Glomerular visceral epithelial cell (primary cell): ENCODE data around the gene DICER1.
"Not testable (repeated sequence)": the region's sequence is repeated elsewhere in the genome, so short reads cannot be mapped to it uniquely, and the experiment has no call there.

Experiments
- DNase-seq: peaks from one replicate; pipeline ENCODE4 v3.0.0-alpha.2; 2016; ENCODE audit errors: extremely low spot score

The DICER1 gene, protein sequence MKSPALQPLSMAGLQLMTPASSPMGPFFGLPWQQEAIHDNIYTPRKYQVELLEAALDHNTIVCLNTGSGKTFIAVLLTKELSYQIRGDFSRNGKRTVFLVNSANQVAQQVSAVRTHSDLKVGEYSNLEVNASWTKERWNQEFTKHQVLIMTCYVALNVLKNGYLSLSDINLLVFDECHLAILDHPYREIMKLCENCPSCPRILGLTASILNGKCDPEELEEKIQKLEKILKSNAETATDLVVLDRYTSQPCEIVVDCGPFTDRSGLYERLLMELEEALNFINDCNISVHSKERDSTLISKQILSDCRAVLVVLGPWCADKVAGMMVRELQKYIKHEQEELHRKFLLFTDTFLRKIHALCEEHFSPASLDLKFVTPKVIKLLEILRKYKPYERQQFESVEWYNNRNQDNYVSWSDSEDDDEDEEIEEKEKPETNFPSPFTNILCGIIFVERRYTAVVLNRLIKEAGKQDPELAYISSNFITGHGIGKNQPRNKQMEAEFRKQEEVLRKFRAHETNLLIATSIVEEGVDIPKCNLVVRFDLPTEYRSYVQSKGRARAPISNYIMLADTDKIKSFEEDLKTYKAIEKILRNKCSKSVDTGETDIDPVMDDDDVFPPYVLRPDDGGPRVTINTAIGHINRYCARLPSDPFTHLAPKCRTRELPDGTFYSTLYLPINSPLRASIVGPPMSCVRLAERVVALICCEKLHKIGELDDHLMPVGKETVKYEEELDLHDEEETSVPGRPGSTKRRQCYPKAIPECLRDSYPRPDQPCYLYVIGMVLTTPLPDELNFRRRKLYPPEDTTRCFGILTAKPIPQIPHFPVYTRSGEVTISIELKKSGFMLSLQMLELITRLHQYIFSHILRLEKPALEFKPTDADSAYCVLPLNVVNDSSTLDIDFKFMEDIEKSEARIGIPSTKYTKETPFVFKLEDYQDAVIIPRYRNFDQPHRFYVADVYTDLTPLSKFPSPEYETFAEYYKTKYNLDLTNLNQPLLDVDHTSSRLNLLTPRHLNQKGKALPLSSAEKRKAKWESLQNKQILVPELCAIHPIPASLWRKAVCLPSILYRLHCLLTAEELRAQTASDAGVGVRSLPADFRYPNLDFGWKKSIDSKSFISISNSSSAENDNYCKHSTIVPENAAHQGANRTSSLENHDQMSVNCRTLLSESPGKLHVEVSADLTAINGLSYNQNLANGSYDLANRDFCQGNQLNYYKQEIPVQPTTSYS (N-terminal part only)

DNA sequence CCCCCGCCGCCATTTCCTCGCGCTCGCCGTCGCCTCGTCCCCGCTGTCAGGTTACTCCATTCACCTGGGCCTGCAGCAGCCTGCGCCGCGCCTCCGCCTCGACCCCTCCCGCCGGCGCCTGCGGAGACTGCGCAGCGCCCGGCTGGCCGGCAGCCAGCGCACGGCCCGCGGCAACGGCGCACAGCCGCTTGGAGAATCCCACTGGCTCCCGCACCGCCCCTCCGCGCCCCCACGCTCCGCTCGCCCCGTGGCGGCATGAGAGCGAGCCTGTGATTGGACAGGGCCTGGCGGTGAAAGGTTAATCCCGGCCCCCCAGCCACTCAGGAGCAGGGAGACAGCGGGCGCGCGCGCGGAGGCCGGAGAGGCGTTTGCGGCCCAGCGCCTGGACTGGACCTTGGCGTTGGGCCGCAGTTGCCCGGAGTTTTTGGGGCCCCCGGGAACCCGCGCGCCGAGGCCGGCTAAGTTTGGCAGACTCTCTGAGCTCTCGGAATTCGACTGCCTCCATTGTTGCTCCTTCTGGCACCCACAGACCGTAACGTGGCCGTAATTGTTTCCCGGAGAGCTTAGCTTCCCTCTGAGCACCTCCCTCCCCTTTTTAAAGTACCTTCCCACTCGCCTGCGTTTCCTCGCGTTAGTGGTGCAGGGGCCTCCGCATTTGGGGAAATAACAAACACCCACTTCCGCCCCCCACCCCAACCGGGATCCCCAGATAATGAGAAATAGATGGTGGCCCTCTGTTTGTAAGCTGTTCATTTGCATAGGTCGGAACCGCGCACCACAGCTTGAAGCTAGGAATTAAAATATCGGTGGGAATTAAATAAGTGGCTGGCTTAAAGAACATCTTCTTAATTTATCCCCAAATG, at the start of gene DICER1:
Gene DICER1, minus strand, starts transcription at position 203 of the 863 bp plus-strand sequence. CDS start 24,071 bp downstream, outside the sequence.
- DNase-seq: peak; percentile 95

DNA sequence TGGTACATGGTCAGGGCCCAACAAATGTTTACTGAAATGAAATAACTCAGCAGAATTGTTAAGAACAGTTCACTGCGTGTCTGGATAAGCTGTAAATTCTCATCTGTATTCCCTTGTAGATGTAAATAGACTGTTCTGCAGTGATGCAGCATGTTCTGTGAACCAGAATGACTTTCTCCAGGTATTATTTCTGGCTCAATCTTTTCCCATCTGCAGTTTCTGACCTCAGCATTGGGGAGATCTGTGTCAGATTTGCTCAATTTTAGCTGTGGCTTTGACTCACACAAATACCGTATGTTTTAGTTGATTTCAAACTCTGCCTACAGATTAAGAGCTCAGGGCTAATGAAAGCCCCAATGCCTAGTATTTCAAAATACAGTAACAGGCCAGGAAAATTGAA, 49.2 kb upstream of the DICER1 start:
- no peak for DNase-seq

DNA sequence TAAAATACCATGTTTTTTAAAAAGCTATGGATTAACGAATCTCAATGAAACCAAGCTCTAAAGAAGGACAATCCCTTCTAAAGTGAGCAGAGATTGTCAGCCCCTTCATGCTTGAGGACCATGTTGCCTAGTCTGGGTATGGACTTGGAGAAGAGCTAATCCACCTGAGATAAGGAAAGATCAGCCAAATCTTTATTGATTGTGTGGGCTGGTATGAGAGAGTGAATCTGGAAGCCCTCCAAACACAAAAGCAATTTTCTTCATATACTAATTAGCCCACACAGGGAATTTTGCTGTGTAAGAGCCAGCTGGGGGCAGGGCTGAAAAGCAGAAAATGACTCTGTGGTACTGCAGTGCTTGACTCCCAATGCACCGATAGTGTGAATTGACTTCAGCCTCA, 47.4 kb upstream of the DICER1 start:
- DNase-seq: no peak

DNA sequence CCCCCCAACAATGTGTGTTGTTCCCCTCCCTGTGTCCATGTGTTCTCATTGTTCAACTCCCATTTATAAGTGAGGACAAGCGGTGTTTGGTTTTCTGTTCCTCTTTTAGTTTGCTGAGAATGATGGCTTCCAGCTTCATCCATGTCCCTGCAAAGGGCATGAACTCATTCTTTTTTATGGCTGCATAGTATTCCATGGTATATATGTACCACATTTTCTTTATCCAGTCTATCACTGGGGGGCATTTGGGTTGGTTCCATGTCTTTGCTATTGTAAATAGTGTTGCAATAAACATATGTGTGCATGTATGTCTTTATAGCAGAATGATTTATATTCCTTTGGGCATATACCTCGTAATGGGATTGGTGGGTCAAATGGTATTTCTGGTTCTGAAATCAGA, 44.4 kb upstream of the DICER1 start:
- DNase-seq: not testable (repeated sequence)

DNA sequence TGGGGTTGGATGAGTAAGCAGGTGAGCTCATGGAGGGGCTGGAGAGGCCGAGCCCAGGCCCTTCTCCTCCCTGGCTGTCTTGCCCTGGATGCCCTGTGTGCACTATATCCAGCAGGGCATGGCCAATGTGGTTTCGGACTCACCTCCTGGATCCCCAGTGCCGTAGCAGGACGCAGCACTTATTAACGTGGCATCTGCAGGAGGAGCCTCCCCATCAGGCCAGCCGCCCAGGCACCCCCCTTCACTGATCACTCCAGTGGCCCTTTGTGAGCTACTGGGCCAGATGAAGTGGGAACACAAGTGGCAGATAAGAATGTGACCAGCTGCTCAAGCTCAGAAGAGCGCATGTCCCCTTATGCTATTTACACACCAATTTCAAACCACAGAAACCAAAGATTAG, 43.1 kb upstream of the DICER1 start:
- DNase-seq: peak; percentile 65

DNA sequence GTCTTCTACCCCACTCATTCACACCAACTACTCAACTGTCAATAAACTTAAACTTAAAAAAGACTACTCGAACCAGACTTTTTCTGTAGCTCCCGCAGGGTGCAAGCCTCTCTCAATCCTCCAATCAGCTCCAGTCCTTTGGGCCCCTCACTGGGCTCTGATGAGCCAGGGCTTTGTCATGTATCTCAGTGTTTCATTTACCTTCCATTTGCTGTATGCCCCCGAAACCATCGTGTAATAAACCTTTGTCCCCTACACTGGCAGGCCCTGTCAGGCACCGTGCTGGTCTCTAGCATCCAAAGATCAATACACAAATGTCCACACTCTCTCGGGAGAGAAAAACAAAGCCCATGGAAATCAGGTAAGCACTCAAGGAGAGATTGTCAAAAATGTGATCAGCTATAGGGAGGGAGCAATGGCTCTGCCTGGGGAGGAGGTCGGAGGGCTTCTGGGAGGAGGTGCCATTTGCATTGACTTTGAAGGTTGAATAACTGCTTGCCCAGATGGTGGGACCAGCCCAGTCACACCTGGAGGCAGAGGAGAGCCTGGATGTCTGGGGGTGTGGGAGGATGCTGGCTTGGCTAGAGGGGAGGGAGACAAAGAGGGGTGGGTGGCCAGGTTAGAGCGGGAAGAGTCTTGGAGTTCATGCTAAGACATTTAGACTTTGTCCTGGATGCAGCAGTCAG, 42.1 kb upstream of the DICER1 start:
- DNase-seq: no peak

DNA sequence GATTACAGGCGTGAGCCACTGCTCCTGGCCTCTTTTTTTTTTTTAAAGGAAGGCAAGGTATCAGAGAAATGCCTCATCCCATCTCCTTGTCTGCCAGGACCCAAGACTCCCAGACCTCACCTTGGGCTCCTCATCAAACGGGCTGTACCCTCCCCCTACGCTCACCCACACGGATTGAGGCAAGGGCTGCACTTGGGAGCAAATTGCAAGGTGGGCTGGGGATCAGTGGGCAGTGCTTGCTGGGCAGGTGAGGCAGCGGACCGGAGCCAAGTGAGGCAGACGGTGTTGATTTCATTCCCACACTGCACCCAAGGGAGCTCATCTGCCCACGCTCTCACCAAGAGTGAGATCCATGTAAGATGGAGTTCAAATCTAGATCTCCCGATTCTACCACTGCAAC, 41.0 kb upstream of the DICER1 start:
- no peak for DNase-seq

DNA sequence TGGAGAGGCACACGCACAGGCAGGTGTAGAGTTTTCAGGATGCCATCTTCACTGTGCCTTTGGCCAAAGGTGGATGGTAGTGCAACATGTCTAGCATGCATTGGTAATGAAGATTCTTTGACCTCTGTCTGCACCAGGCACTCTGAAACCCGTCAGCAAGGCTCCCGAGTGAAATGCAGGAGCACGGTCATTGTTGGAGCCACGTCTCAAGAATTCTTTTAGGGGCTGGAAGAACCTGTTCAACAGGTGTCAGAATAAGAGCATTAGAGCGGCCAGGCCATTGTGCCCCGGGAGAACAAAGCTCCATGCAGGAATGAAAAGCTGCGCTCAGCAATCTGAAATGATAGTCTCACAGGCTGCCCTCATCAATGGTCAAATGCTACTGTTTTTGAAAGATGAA, 40.2 kb upstream of the DICER1 start:
- no peak for DNase-seq

DNA sequence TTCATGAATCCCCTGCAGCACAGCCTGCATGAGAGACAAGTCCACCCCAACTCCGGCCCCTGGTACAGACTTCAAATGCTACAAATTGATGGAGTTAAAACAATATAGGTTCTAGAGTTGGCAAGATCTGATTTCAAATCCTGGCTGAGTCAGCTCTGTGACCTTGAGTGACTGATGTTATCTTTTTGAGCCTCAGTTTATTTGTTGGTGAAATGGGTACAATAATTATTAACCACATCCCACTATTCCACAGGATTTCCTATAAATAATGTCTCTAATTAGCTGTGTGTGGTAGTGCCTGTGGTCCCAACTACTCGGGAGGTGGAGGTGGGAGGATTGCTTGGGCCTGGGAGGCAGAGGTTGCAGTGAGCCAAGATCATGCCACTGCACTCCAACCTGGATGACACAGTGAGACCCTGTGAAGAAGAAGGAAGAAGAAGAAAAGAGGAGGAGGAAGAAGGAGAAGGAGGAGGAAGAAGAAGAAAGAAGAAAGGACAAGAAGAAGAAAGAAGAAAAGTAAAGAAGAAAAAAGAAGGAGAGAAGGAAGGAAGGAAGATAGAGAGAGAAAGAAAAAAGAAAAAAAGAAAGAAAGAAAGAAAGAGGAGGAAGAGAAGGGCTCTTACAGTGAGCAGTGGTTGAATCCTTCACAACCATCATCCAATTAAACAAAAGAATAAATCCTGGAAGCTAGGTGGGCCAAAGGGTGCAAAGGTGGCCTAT, 39.7 kb upstream of the DICER1 start:
- DNase-seq: no peak

DNA sequence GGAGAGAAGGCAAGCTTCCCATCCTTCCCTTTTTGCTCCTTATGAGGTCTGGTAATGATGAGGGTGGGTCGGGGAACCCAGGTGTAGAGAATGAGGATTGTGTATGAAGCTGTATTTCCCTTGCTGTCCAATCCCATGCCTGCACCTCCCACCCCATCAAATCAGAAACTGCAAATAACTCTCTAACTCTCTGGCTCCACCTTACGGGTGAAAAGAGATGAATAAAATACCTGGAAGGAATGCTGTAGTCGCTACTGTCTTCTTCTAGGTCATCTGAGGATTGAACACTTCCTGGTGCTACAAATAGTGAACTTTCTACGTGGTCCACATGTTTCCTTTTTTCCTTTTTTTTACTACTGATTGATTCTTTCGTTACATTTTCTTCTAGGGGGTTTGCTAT, 38.9 kb upstream of the DICER1 start:
- no peak for DNase-seq

DNA sequence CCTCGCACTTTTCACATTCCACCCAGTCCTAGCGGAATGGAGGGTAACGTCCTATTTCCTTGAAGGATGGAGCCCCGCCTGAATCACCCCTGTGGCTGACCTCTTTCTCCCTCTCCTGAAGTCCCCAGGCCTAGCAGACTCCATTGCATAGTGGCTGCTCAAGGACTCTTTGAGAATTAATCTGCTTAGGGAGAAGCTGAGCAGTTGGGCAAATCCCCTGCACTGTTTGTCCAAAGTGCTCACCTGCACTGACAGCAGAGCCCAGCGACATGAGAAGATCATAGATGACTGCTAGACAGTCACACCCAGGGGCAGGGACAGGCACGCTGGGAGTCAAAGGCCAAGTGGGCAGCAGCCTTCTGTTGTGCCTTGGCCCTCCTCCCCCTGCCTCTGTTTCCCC, 37.7 kb upstream of the DICER1 start:
- no peak for DNase-seq

DNA sequence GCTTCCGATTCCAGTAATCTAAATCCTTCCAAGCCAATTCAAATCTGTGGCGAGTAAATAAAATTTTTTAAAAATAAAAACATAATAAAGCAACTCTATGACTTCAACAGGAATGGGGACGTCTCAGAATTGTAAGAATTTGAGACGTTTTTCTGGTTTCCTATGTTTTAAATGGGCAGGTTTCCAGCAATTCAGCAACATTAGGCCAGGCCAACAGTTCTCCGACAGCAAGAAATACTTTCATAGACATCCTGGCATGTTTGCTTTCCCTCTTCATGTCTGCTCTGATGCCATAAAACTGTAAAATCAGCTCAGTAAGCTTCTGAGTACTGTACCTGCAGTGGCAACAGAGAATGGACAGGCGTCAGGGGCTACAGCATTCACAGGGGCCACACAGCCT, 35.8 kb upstream of the DICER1 start:
- no peak for DNase-seq

DNA sequence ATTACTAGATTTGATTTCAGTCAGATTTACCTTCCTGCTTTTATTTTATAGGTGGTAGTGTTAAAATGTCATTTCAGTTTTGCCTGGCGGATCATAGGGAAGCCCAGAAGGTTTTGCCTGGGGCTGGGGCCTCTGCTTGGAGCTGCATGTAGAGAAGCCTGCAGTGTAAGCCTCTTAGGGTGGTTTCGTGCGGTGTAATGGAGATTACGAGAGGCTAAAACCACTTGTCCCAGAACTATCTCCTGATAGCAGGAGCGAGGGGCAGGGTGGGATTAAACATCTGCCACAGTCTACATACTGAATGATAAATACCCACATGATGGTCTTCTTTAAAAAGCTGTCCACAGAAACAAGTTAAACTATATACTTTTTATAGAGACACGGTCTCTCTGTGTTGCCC, 35.0 kb upstream of the DICER1 start:
- no peak for DNase-seq

DNA sequence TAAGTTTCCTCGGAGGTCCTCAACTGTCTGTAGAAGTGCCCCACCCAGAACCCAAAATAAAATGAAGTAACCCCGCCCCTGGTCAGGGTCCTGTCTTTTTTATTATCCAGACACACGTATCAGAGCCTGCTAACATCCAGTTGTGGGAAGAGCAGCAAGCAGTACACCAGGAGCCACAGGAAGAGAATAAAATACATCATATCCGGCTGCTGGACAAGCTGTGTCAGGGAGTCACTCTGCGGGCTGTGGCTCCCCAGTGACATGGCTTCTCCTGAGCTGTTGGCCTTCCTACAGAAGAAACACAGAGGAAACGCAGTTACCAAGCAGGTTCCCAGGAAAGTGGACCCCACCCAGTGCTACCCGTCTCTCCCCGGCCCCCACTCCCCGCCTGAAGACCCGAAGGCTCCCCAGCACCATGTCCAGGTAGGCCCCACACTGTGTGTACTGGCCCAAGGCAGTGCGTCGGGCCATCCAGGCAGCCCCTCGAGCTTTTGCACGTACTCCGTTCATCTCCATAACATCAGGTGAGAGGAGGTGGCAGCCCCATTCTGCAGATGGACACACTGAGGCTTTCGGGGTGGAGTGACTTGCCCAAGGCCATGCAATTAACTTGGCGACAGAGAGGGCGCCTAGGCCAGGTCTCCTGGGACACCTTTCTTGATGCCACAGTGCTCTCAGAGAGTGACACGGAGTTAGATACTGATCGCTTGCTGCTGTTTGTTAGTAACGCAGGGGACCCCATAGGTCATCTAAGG, 34.3 kb upstream of the DICER1 start:
- no peak for DNase-seq

DNA sequence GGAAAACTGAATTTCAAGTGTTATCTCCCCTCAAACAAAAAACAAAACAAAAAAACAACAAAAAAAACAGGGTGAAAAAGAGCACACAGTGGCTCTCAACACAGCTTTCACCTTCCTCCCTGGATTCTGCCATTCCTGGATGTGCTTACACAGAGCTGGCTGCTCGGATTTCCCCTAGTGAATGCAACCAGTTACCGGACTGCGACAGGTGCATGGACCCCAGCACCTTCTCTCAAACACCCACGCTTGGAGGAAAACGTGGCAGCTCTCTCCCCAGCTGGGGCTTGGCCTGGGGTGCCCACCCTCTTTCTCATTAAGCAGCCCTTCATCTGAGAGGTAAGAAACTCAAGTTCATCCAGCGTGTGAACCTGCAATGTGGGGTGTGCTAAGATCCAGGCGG, 33.5 kb upstream of the DICER1 start:
- no peak for DNase-seq

DNA sequence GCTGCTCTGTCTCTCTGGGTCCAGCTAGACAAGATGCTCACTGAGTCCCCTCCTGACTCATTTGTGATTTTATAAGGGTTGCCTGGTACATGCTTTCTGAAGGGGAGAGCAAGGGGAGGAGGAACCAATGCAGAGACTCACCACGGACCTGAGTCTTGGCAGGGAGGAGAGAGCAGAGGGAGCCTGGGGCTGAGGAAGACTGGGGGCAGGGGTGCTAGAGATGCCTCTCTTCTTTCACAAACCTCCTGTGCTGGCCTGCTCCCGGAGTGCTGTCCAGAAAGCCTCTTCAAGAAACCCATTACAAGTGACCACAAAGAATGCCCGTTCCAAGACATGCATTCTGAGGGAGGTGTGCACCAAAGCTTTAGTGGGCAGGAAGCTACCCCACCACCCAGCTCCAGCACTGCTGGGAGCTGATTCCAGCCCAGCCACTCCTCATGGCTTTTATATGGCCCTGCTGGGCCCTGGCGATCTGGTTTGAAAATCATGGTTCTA, 33.1 kb upstream of the DICER1 start:
- no peak for DNase-seq

DNA sequence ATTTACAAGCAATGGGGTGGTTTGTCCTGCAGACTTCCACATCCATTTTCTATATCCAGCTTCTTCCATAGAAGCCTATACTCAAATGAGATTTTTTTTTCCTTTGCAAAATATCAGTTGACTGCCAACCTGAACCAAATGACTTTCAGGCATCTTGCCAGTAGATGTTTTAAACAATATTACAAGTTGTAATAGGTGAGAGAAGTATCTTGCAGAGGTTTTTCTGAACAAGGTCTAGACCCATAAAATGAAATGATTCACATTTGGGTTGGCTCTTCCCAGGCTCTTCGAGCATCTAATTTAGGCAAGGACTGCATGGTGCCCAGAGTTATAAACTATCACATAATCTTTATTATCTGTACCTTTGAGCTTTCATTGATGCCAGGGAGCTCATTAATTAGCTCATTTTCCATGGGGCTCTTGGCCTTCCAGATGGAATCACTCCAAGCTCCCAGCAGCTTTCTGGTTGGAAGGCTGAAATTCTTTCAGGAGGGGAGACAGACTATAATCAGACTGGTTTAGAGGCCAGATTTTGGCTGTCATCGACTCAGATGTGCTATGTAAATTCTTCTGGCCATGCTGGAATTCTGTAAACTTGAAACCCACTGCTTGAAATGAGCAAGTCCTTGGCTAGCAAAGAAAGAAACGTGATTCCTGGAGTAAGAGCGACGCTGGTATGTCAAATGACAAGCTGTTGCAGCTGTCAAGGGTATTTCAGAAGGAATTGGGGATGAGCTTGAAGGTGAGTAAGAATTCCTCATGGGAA, 32.2 kb upstream of the DICER1 start:
- no peak for DNase-seq

DNA sequence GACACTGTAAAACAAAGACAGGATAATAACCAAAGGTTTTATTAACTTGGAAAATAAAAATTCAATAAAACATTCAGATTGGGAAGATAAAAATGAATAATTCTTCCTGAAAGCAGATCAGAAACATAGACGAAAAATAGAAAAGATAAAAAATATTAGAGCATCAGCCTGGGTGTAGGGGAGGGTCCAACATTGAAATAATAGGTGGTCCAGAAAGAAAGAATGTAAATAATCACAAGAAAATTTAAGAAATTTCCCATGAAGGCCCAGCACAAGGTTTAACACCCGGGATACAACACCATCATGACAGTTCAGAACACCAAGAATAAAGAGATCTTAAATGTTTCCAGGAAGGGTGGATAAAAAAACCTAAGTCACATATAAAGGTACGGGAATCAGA, 31.1 kb upstream of the DICER1 start:
- DNase-seq: no peak
